GM15510 (cell line): ENCODE measurements around the gene PDP2.

ENCODE experiments used
- POLR2A ChIP-seq: IDR thresholded peaks from 3 replicates; pipeline ENCODE4 v1.6.1; 2011; ENCODE audit warnings: borderline replicate concordance; ENCODE audit not compliant: insufficient read length; ENCODE audit errors: extremely low read depth

Gene PDP2

GRCh38 chr16:66913081-66913480 lies 32.8 kb downstream of the PDP2 start:
- no peak for TF ChIP-seq POLR2A

GRCh38 chr16:66913711-66914110 lies 33.4 kb downstream of the PDP2 start:
- no peak for TF ChIP-seq POLR2A

GRCh38 chr16:66914541-66914940 lies 34.2 kb downstream of the PDP2 start:
- no peak for TF ChIP-seq POLR2A

- TF ChIP-seq POLR2A, result no peak
Observed at GRCh38 chr16:66915041-66915440, 34.7 kb downstream of the PDP2 start.

- no peak for TF ChIP-seq POLR2A
Observed at GRCh38 chr16:66916518-66916917, 36.2 kb downstream of the PDP2 start.

- no peak for TF ChIP-seq POLR2A
Observed at GRCh38 chr16:66917741-66918140, 37.4 kb downstream of the PDP2 start.

- no peak for TF ChIP-seq POLR2A
Observed at GRCh38 chr16:66918355-66918754, 38.0 kb downstream of the PDP2 start.

- no peak for TF ChIP-seq POLR2A
Observed at GRCh38 chr16:66918803-66919568, 38.7 kb downstream of the PDP2 start, which contains the start of gene CDH16. CDH16 (minus strand) TSS chr16:66918885; CDS start chr16:66918065, 820 bp downstream.

GRCh38 chr16:66919569-66920298 lies 39.4 kb downstream of the PDP2 start:
- no peak for TF ChIP-seq POLR2A

GRCh38 chr16:66920299-66920590 lies 39.9 kb downstream of the PDP2 start:
- TF ChIP-seq POLR2A, result no peak

GRCh38 chr16:66920924-66921680 lies 40.8 kb downstream of the PDP2 start:
- no peak for TF ChIP-seq POLR2A

- TF ChIP-seq POLR2A, result no peak
Observed at GRCh38 chr16:66921729-66922450, 41.6 kb downstream of the PDP2 start.

- TF ChIP-seq POLR2A, result no peak
Observed at GRCh38 chr16:66923247-66923731, 43.0 kb downstream of the PDP2 start.

- TF ChIP-seq POLR2A, result no peak
Observed at GRCh38 chr16:66923866-66924265, 43.6 kb downstream of the PDP2 start.

GRCh38 chr16:66924527-66925321 lies 44.4 kb downstream of the PDP2 start:
- no peak for TF ChIP-seq POLR2A

- TF ChIP-seq POLR2A, result no peak
Observed at GRCh38 chr16:66925322-66925840, 45.1 kb downstream of the PDP2 start, which contains the start of gene RRAD. RRAD (minus strand) TSS chr16:66925535; CDS start chr16:66925179, 356 bp downstream.
